ENCODE results near the gene PARVA.

DNA sequence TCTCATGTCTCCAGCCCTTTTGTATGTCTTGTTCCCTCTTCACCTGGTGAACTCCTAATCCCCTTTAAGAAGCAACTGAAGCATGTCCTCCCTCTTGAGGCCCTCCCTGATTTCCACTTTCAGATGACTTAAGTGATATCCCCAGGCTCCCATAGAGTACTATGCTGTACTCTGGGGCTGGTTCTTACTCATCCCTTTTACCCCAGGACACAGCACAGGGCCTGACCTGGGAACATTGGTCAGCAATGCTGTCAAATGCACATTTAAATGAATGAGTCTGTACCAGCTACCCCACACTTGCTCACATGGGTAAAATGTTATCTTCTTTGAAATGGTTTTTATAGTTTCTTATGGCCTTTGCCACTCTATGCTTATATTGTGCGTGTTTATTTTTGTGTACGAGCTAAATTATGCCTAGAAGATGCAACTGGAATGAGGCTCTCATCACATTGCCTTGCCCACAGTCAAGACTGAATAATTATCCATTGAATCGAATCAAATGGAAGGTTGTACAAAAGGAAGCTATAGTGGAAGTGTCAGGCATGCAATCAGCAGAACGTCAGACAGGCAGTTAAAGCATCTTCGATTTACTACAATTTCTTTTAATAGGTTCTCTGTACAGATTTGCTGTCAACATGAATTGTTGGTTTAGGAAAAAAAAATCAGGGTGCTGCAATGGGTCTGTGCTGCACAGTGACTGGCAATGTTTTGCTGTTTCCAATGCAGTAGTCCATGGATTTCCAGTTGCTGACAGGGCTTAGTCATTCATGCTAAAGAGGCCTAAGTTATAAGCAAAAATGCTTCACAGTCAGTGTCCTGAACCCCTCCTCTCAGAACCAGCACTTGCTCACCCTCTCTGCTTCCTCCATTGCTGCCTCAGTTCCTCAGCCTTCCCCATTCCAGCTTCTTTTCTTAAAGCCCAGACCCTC lies 79.5 kb downstream of the PARVA start:
- TF ChIP-seq CTCF (IDR thresholded peaks at IDR 0.05) (no peak), POLR2A (IDR thresholded peaks at IDR 0.05) (no peak), POLR2AphosphoS5 (IDR thresholded peaks at IDR 0.05) (peak in 1 of 4 donors; percentile 11)

All from sigmoid colon (tissue), 4 donors.